GM18526 (cell line): Measurements from ENCODE around the gene SLC22A7.

Source experiments
- POLR2A ChIP-seq: IDR thresholded peaks from 3 replicates; pipeline ENCODE4 v1.6.1; 2011; ENCODE audit not compliant: insufficient read length; ENCODE audit errors: extremely low read depth

SLC22A7 gene, protein sequence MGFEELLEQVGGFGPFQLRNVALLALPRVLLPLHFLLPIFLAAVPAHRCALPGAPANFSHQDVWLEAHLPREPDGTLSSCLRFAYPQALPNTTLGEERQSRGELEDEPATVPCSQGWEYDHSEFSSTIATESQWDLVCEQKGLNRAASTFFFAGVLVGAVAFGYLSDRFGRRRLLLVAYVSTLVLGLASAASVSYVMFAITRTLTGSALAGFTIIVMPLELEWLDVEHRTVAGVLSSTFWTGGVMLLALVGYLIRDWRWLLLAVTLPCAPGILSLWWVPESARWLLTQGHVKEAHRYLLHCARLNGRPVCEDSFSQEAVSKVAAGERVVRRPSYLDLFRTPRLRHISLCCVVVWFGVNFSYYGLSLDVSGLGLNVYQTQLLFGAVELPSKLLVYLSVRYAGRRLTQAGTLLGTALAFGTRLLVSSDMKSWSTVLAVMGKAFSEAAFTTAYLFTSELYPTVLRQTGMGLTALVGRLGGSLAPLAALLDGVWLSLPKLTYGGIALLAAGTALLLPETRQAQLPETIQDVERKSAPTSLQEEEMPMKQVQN

DNA sequence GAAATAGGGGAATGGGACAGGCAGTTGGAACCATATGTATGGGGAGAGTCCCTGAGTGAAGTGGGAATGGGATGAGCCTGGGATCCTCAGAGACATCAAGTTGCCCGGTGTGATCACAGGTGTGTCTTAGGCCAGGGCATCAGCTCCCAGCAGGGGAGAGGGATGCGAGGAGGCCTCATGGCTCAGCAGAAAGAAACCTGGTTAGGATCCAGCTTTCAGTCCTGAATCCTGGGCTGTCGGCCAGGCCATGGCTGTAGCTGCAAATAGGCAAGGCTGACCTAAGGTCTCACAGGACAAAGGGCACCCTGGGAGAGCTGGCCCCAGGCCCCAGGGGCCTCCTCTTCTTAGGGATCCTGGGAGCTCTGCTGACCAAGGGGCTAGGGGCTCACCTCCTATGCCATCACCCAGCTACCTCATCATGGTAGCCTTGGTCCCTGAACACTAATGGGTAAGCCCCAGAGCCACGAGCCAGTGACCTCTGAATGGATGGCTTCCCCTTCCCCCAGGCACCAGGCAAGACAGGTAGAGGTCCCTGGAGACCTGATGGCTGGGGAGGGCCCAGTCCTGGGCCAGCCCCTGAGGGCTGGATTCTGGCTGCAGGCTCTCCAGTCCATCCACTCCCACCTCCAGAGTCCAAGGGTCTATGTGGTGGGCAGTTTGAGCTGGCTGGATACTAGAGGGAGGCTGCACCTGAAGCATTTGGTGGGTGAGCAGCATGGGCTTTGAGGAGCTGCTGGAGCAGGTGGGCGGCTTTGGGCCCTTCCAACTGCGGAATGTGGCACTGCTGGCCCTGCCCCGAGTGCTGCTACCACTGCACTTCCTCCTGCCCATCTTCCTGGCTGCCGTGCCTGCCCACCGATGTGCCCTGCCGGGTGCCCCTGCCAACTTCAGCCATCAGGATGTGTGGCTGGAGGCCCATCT, at the start of gene SLC22A7:
Gene SLC22A7, plus strand, starts transcription at position 617 of the 921 bp plus-strand sequence. Its CDS starts 99 bp downstream, at position 716.
- no peak for TF ChIP-seq POLR2A

DNA sequence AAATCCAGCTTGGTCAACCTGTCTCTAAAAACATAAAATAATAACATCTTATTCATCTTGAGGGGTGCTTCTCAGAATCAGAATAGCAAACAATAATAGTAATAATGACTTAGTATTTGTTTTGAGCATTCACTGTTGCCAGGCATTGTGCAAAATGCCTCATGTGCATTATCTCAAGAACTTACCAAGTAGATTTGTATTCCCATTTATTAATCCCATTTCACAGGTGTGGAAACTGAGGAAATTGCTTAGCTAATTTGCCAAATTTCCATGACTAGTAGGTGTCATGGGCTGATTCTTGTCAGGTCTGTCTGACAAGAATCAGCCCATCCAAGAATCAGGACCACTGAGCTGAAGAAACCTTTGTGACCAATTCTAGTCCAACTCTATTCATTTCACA, 49.3 kb upstream of the SLC22A7 start:
- no peak for TF ChIP-seq POLR2A

DNA sequence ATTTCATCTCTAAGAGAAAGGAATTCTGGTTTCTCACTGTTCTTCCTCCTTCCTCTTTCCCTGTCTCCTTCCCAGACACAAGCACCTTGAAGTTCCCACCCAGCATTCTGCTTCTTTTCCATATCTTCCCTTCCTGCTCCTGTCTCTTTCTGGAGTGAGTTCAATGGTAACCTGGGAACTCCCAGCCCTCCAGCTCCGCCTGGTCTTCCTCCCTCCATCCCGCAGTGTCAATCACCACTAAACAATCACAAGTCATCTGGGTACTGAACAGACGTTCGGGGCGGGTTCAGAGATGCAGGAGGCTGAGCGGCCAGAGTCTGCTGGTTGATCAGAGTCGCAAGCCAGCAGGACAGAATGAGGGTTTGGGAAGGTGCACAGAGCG, 47.1 kb upstream of the SLC22A7 start:
- TF ChIP-seq POLR2A = no peak

DNA sequence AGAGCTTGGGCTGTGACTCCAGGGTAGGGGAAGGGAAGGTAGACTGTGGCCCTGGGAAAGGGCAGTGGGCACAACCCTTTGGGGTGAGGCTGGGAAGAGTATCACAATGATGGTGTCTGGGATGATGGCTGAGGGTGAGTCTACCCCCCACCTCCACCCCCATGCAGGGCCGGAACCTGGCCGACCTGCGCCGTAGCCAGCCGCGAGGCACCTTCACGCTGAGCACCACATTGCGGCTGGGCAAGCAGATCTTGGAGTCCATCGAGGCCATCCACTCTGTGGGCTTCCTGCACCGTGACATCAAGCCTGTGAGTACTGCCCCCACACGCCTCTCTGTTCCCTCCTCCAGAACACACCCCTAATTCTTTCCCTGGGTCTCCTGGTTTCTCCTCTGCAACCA, 44.7 kb upstream of the SLC22A7 start:
- no peak for TF ChIP-seq POLR2A

DNA sequence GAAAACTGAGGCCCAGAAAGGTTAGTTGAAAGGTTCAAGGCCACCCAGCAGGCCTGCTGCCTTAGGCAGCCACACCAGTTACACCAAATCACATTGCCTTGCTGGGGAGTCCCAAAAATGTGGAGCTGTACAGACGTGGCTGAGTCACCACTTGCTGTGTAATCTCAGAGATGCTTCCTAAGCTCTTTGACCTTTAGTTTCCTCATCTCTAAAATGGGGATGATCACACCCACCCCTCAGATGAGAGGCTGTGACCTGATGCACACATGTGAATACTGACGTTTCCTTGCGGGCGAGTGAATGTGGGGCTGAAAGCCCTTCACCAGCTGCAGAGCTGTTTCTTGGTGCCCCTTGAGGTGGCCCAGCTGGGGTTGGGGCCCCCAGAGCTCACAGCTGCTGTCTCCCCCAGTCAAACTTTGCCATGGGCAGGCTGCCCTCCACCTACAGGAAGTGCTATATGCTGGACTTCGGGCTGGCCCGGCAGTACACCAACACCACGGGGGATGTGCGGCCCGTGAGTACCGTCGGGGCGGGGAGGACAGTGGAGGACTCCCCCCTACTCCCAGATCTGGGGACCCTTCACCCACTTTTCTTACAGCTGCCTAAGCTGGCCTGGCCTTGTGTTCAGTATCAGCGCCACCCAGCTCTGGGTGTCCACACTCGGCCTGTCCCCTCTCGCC, 43.8 kb upstream of the SLC22A7 start:
- no peak for TF ChIP-seq POLR2A

DNA sequence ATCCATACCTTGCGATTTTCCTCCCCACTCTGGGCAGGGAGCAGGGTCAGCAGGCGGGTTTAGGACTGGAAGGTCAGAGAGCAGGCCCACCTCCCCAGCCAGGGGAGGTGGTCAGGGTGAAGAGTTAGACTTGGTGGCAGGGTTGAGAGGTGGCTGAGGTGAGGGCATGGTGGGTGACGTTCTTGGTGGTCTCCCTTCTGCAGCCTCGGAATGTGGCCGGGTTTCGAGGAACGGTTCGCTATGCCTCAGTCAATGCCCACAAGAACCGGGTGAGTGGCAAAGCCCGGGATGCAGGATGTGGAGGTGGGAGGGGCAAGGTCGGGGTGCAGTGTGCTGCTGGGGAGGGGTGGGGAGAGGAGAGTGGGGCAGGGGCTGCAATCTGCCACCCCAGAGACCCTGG, 43.2 kb upstream of the SLC22A7 start:
- TF ChIP-seq POLR2A = no peak

DNA sequence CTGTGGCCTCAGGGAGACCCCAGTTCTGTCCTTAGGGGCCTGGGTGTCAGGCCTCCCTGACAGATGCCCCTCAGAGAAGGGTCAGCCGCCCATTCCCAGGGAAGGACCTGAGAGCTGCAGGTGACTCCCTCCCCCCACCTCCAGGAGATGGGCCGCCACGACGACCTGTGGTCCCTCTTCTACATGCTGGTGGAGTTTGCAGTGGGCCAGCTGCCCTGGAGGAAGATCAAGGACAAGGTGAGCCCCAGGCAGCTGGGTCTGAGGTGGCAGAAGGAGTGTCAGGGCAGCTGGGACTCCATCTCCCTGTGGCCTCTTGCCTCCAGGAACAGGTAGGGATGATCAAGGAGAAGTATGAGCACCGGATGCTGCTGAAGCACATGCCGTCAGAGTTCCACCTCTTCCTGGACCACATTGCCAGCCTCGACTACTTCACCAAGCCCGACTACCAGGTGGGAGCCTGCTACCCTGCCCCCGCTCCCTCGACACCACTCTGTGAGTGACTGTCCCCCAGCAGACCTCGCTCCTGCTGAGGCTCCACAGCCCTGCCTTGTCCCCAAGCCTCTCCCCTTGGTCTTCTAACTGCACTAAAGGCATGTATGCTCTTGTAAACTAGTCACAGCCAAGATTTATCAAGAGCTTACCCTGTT, 42.5 kb upstream of the SLC22A7 start:
- TF ChIP-seq POLR2A = no peak

DNA sequence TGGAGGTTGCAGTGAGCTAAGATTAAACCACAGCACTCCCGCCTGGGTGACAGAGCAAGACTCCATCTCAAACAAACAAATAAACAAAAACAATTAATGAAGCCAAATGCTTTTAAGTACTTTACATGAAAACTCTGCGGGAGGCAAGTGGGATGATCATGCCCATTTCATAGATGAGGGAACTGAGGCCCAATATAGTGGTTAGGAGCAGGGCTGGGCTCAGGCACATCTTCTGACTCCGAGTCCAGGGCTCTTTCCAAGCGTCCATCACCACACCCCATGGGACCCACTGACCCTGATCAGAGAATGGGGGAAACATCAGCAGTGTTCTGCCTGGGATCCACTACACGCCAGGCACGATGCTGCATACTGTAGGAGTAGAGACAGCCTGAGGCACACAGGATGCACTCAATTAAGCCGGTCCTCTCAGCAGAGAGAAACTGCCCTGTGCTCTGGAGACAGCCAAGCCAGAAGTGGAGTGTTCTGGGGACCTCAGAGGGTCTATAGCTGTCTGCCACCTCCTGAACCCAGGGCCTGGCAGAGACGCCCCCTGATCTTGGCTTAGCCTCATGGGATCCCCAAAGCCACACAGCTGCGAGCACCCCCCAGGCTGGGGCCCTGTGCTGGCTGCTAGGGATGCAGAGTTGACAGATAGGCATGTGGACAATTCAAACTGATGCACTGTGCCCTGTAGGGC, 41.2 kb upstream of the SLC22A7 start:
- TF ChIP-seq POLR2A = no peak

DNA sequence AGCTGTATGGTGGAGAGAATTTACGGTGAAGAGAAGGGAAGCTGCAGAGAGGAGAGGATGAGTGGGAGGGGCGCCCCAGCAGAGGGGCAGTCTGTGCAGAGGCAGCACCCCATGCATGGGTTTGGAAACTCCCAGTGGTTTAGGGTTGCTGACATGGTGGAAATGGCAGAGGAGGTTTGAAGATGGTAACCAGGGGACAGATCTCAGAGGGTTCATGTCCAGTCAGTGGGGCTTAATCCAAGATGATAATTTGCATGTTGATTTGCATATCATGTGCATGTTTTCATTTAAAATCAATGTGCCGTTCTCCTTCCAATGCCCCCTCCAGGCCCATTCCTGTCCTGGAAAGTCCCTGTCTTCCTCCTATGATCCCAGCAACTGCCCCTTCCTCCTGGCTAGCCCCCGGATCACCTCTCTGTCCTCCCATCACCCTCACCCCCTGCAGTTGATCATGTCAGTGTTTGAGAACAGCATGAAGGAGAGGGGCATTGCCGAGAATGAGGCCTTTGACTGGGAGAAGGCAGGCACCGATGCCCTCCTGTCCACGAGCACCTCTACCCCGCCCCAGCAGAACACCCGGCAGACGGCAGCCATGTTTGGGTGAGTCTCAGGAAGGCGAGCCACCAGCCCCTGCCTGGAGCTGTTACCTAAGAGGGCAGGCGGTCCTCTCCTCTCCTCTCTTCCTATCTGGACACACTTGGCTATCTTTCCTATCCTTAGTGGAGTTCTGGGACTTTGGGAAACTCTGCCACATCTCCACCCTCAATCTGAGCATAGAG, 40.5 kb upstream of the SLC22A7 start:
- TF ChIP-seq POLR2A = no peak

DNA sequence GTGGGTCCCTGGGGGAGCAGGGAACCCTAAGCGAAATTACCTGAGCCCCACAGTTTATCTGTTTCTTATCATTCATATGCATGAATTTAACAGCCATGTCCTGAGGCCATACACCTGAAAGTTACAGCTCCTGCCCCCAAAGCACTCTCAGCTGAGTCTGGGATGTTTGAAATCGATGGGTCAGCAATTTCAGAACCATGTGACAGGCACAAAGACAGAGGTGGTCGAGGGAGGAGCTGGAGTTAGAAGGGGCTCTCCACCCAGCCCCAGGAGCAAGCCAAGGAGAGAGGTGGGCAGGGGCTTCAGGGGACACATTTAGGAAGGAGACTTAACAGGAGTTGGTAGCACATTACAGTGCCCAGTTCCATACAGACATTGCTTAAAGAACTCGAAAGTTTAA, 39.9 kb upstream of the SLC22A7 start:
- TF ChIP-seq POLR2A = no peak

DNA sequence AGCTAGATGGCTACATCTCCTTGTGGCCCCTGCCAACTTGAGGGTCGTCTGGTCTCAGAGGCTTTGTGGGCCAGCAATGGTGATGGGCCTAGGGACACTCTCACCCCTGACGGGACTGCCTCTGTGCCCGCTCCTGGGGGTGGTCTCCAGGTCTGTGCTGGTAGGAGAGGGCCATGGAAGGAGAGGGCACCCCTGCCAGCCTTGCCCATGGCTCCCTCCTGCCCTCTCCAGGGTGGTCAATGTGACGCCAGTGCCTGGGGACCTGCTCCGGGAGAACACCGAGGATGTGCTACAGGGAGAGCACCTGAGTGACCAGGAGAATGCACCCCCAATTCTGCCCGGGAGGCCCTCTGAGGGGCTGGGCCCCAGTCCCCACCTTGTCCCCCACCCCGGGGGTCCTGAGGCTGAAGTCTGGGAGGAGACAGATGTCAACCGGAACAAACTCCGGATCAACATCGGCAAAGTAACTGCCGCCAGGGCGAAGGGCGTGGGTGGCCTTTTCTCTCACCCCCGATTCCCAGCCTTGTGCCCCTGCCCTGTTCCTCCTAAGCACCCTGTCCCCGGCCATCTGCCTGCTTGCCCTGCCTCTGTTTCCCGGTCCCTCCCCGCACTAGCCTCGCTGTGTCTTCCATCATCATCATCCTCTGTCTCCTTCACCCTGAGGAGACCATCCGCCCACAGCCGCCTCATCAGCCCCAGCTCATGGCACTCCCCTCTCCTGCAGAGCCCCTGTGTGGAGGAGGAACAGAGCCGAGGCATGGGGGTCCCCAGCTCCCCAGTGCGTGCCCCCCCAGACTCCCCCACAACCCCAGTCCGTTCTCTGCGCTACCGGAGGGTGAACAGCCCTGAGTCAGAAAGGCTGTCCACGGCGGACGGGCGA, 39.0 kb upstream of the SLC22A7 start:
- TF ChIP-seq POLR2A = no peak

DNA sequence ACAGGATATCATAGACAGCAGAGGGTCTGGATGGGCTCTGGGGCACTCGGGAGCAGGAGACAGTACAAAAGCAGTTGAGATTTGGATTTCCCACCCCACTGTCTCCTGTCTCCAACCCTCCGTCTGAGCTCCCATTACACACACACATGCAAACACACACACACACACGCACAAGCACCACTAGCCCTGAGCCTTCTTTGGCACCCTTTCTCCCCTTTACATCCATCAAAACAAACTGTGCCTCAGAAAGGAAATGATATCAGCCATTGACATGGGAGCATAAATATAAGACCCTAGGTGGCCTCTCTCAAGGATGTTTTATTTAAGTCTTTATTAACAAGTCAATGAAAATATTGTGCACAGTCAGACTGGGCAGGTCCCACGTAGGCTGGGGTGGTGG, 37.3 kb upstream of the SLC22A7 start:
- TF ChIP-seq POLR2A = no peak
